Measurements from ENCODE around the gene MOSMO. TPM values are rescaled to one million over a fixed set of nuclear protein-coding genes. Genes with fewer than 3 reads are reported as not detected.

The MOSMO gene
- total and polyA plus RNA-seq, 2 donors (not counting 3 experiments of a cell fraction or from before 2014, with no cell fraction given), result 15.9 to 22.0 TPM

DNA sequence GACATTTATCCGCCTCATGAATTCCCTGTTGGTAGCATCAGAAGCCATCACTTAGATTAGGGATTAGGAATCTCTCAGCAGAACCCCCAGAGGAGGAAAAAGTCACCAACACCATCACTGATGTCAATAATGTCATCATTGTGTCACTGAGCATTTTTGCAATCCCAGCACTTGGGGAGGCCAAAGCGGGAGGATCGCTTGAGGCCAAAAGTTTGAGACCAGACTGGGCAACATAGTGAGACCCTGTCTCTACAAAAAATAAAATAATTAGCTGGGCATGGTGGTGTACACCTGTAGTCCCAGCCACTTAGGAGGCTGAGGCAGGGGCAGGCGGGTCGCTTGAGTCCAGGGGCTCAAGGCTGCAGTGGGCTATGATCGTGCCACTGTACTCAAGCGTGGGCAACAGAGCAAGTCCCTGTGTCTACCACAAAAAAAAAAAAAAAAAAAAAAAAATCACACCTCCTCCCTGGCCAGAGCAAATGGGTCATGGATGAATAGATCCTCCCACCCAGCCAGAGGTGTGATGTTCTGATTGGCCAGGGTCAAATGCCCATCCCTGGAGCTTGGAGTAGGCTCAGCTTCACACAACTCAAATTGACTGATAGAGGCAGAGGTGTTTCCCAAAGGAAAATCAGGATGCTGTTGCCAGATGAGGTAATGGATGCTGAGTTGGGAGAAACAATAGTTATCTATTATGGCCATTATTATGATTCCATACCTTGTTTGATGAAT is 116.0 kb downstream of the MOSMO start:
- no TSS peak for BruUV-seq (replicated peaks)

More for the DNA sequence above, 116.0 kb downstream of the MOSMO start:
- Histone ChIP-seq H3K4me2 (ENCODE audit: insufficient read depth, low read length) (no peak overlapping the region), H3K79me2 (ENCODE audit: control insufficient read depth, insufficient read depth, low read length) (no peaks in the 10 kb centered on the region), H3K36me3 (ENCODE audit: control insufficient read depth in 2 of 2, extremely low read depth in 1 of 2, insufficient read depth in 2 of 2, low read length in 2 of 2) (no peaks in the 10 kb centered on the region), H3K27me3 (ENCODE audit: control insufficient read depth in 2 of 2, insufficient read depth in 2 of 2, low read length in 2 of 2) (peaks cover 0 to 3% of the 10 kb centered on the region in 2 experiments), H3K27ac (ENCODE audit: insufficient read depth, low read depth, low read length) (no peak overlapping the region), H4K20me1 (replicated peaks; ENCODE audit: control insufficient read depth, extremely low read depth, insufficient read depth, low read length) (no peaks in the 10 kb centered on the region), H3K9ac (replicated peaks; ENCODE audit: extremely low read depth, insufficient read depth, low read length) (no peak overlapping the region), H3K4me3 (replicated peaks in 1 of 3; ENCODE audit: insufficient read depth in 1 of 3, low read depth in 1 of 3, low read length in 3 of 3) (no peak overlapping the region), H3K4me1 (ENCODE audit: control insufficient read depth, extremely low read depth, insufficient read depth, low read length) (no peaks in the 10 kb centered on the region), H2AFZ (ENCODE audit: low read depth, low read length) (no peak overlapping the region), H3K9me3 (replicated peaks; ENCODE audit: control insufficient read depth, insufficient read depth, low read length) (no peaks in the 10 kb centered on the region), H3K9me1 (replicated peaks; ENCODE audit: control insufficient read depth, extremely low read depth, insufficient read depth, low read length) (no peaks in the 10 kb centered on the region)
- DNase-seq (ENCODE audit: low read depth, low spot score) (no peak), FAIRE-seq (no peak)
- TF ChIP-seq POLR2A (IDR thresholded peaks at IDR 0.05; ENCODE audit: low read depth, low read length), result no peak
- TF ChIP-seq POLR2AphosphoS5 (IDR thresholded peaks at IDR 0.05; ENCODE audit: insufficient read depth, low read depth, low read length), result no peak
- TF ChIP-seq CTCF (IDR thresholded peaks at IDR 0.05; ENCODE audit: extremely low read depth in 1 of 2, insufficient read depth in 1 of 2, low read depth in 1 of 2, low read length in 2 of 2), result no peak
- no peak for TF ChIP-seq JUN (IDR thresholded peaks at IDR 0.05; ENCODE audit: borderline replicate concordance, insufficient read depth, insufficient read length, low read depth)
- TF ChIP-seq EZH2 (IDR thresholded peaks at IDR 0.05; ENCODE audit: borderline replicate concordance, low read depth, low read length, severe bottlenecking), result no peak
- ChIA-PET POLR2A (no interaction called here), CTCF (no interaction called here)
- dilution Hi-C loops (cut with MboI; ENCODE audit: extremely low pct_ligation_motif_present, low sequenced_read_pairs) (no loop called here), intact Hi-C loops (cut with micrococcal nuclease) (loop anchor here (5.0 kb wide), 1 partner anchor 48 kb away; no protein-coding TSS in a partner anchor)

Measured in endothelial cell of umbilical vein (primary cell).